Suprapubic skin (tissue), 4 donors: ENCODE data around the gene MFN2.

Experiments
- CTCF ChIP-seq, 2 donors: fragments of 200-600 bp in 1 of 2; fragments of 450-650 bp in 1 of 2; sonication (generic) in 1 of 2; IDR thresholded peaks; one replicate each; pipeline ENCODE4 v1.5.1; 2016 to 2019; ENCODE audit warnings: antibody characterized with exemption in 2 of 2, mild to moderate bottlenecking in 1 of 2, moderate library complexity in 1 of 2
- EP300 ChIP-seq: sonication (generic); formaldehyde crosslinking; IDR thresholded peaks from one replicate; pipeline ENCODE4 v1.6.1; 2017; ENCODE audit warnings: antibody characterized with exemption
- POLR2AphosphoS5 ChIP-seq, 3 donors: sonication (generic); formaldehyde crosslinking; IDR thresholded peaks; one replicate each; pipeline ENCODE4 v1.6.1; 2017; ENCODE audit warnings: antibody characterized with exemption in 3 of 3

DNA sequence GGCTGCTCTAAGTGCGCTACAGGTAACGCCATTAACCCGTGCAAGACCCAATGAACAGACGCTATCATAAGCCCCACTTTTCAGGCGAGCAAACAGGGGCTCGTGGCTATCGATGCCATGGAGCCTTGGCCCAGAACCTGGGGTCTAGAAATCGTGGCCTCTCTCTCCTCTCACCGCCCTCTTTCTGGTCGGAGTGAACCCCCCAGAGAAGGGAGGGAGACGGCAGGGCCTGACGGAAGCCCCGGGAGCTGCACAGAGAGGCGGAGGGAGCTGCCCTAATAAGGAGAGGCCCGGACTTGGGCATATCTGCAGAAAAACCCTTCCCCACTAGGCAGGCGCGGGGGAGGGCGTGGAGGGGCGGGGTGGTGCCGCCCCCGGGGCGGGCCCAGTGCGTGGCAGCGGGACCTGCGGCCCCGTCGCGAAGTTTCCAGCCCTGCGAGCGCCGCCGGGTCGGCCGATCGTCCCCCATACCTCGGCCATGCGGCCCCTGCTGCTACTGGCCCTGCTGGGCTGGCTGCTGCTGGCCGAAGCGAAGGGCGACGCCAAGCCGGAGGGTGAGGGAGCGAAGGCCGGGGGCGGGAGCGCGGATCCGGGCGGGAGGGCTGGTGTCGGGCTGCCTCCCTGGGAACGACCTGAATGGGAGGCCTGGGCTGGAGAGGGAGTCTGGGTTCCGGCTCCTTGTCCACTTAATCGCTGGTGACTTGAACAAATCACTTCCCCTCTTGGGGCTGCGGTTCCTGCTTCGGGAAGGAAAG is 45.8 kb upstream of the MFN2 start, which contains the start of gene PLOD1:
- TF ChIP-seq CTCF (IDR thresholded peaks at IDR 0.05), result no peak
- TF ChIP-seq POLR2AphosphoS5 (IDR thresholded peaks at IDR 0.05), result no peak
- TF ChIP-seq EP300, result no peak
